HepG2 (cell line): ENCODE data around the gene KRT3.

Experiments used
- ARID2 ChIP-seq: sonication (generic); formaldehyde crosslinking; IDR thresholded peaks from 2 replicates; pipeline ENCODE4 v1.8.1; 2022; ENCODE audit warnings: mild to moderate bottlenecking, missing genetic modification reagents, borderline replicate concordance
- TF ChIP-seq, protein P1 (sequence below): sonication (generic); formaldehyde crosslinking; IDR thresholded peaks from 2 replicates; pipeline ENCODE4 v1.4.0; 2020; ENCODE audit warnings: missing genetic modification reagents

DNA sequence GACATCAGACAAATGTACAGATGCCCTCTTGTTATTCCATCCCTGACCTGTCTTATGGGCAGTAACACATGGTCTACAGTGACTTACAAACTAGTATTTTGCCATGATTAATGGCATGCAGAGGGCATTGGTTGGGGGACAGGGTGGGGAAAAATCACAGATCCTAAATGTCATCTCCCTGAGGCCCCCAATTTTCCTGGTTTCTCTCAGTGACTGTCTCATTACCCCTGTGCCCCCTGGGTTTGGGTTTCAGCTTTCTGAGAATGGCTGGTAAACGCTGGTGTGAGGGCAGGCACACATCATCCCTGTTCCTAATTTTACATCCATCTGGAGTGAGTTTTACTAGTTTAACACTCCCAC, 28.9 kb downstream of the KRT3 start:
- TF ChIP-seq, protein P1, sequence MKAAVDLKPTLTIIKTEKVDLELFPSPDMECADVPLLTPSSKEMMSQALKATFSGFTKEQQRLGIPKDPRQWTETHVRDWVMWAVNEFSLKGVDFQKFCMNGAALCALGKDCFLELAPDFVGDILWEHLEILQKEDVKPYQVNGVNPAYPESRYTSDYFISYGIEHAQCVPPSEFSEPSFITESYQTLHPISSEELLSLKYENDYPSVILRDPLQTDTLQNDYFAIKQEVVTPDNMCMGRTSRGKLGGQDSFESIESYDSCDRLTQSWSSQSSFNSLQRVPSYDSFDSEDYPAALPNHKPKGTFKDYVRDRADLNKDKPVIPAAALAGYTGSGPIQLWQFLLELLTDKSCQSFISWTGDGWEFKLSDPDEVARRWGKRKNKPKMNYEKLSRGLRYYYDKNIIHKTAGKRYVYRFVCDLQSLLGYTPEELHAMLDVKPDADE (CRISPR knock-in tag), result no peak
- TF ChIP-seq ARID2 (CRISPR knock-in tag), result no peak
